ENCODE data around the gene QRICH1. TPM values are rescaled to one million over a fixed set of nuclear protein-coding genes. Genes with fewer than 3 reads are reported as not detected.

The QRICH1 gene
- total RNA-seq, 6 experiments from 2014 or later = 88.7 to 106 (median 94.6) TPM

DNA sequence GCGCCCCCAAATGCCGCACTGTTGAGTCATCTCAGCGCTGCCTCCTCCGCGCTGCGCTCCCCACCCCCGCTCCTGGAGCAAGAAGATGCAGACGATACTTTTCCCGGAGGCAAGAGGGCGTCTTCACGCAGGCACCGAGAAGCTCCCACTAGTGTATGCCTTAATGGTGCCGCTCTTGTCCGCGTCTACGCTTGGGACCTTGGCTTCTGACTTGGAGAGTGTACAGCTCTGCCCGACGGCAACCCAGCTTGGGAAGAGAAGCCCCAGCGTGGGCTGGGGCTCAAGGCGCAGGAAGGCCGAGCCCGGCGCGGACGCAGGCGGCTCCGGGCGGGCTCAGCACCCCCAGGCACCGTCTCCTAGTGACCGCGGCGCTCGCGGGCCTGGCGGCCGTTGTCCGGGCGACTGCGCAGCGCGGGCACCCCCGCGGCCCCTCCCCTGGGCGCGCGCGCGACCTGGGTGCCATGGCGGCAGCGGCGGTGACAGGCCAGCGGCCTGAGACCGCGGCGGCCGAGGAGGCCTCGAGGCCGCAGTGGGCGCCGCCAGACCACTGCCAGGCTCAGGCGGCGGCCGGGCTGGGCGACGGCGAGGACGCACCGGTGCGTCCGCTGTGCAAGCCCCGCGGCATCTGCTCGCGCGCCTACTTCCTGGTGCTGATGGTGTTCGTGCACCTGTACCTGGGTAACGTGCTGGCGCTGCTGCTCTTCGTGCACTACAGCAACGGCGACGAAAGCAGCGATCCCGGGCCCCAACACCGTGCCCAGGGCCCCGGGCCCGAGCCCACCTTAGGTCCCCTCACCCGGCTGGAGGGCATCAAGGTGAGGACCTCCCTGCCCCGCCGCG, 103.9 kb downstream of the QRICH1 start, which contains the start of gene P4HTM:
TSS of gene P4HTM (plus strand) at position 446 of the 840 bp plus-strand sequence. CDS start at position 462, 16 bp downstream.
- peaks cover 8% of the 10 kb centered on the region for H3K36me3 Mint-ChIP-seq (ENCODE audit: low read depth)
- TF ChIP-seq, protein P1, sequence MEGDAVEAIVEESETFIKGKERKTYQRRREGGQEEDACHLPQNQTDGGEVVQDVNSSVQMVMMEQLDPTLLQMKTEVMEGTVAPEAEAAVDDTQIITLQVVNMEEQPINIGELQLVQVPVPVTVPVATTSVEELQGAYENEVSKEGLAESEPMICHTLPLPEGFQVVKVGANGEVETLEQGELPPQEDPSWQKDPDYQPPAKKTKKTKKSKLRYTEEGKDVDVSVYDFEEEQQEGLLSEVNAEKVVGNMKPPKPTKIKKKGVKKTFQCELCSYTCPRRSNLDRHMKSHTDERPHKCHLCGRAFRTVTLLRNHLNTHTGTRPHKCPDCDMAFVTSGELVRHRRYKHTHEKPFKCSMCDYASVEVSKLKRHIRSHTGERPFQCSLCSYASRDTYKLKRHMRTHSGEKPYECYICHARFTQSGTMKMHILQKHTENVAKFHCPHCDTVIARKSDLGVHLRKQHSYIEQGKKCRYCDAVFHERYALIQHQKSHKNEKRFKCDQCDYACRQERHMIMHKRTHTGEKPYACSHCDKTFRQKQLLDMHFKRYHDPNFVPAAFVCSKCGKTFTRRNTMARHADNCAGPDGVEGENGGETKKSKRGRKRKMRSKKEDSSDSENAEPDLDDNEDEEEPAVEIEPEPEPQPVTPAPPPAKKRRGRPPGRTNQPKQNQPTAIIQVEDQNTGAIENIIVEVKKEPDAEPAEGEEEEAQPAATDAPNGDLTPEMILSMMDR (IDR thresholded peaks at IDR 0.05) = peak; percentile 67
- peak; percentile 93 for DNase-seq
- peak within 1 kb of the TSS; percentile 99 for H3K27ac Mint-ChIP-seq
- H3K9me3 Mint-ChIP-seq = no peaks in the 10 kb centered on the region
- H3K4me1 Mint-ChIP-seq (ENCODE audit: low read depth) = peaks cover 44% of the 10 kb centered on the region
- peaks cover 9% of the 10 kb centered on the region for H3K27me3 Mint-ChIP-seq (ENCODE audit: insufficient read depth)
- peak within 1 kb of the TSS; percentile 95 for H3K4me3 Mint-ChIP-seq

DNA sequence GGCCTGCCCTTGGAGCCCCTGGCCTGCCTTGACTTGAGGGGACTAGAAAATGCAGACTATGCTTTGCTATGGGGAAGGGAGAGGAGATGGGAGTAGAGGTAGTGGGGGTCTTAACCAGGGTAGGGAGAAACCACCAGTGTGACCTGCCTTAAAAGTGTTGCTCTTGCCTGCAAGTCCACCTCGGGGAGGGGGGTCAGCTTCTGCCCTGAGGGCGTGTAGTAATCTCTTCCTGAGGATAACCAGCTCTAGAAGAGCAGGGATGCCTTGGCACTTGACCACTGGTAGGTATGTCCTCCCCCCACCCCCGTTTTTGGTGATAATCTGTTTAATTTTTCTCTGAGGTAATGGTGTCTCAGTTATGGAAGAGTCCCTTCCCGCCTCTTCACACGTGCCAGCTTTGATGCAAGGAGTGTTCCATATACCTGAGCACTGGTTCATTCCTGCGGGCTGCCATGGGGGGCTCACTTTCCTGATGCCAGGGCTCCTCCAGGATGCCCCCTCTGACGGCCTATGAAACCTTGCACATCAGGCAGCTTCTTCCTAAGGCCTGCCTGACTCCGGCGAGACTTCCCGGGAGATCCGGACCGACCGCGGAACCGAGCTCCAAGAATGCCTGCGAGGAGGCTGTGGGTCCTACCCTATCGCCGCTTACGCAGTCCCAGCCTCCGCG, 104.6 kb downstream of the QRICH1 start:
- Mint-ChIP-seq H3K27me3 (ENCODE audit: insufficient read depth) (peaks cover 9% of the 10 kb centered on the region), H3K4me3 (peak overlapping the region; percentile 95), H3K4me1 (ENCODE audit: low read depth) (peaks cover 49% of the 10 kb centered on the region), H3K36me3 (ENCODE audit: low read depth) (peaks cover 5% of the 10 kb centered on the region; the same call in 1 of the 2 replicates), H3K9me3 (no peaks in the 10 kb centered on the region), H3K27ac (peak overlapping the region; percentile 99)
- no peak for DNase-seq
- TF ChIP-seq, protein P1 (IDR thresholded peaks at IDR 0.05) = no peak

DNA sequence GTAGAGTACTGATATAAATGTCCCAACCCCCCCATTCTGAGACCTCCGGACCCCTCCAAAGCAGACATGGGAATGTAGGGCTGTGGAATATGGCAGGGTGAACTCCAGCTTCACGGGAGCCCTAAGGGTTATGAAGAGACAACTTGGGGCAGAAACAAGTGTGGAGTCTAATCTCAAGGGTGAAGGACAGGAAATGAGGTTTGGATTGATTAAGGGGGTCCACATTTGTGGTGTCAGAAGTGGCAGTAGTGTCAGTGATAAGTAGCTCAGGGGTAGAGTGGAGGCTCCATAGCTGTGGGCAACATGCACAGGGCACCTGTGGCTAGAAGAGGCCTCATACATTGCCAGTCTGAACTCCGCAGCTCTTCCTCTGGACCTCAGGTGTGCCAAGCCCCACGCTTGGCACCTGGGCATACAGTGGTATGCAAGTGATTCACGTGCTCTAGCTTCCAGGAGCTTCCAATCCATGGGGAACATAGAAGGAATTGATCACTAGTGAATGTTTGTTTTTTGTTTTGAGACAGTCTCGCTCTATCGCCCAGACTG, 108.0 kb downstream of the QRICH1 start:
- H3K27me3 Mint-ChIP-seq (ENCODE audit: insufficient read depth) = peaks cover 9% of the 10 kb centered on the region
- peaks cover 26% of the 10 kb centered on the region for H3K4me1 Mint-ChIP-seq (ENCODE audit: low read depth)
- no peak for DNase-seq
- TF ChIP-seq, protein P1 (IDR thresholded peaks at IDR 0.05) = no peak
- H3K9me3 Mint-ChIP-seq = no peaks in the 10 kb centered on the region
- no peak overlapping the region for H3K4me3 Mint-ChIP-seq
- H3K27ac Mint-ChIP-seq = no peak overlapping the region
- H3K36me3 Mint-ChIP-seq (ENCODE audit: low read depth) = no peaks in the 10 kb centered on the region

DNA sequence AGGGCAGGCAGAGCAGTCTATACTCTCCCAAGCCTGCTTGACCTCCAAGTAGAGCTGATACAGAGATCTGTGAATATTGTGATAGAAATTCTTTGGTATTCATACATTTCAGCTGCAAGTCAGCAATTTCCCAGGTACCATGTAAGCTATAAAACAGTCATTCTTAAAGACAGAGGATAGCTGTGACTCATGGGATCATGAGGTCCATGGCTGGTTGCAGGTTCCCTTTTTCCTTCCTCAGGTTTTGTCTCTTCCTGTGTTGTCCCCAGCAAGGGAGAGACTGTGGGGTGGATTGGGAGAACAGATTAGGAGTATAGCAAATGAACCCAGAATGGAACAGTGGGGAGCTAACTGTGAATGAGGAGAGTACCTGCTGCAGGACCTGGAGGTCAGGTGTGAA, 109.2 kb downstream of the QRICH1 start:
- peaks cover 25% of the 10 kb centered on the region for H3K4me1 Mint-ChIP-seq (ENCODE audit: low read depth)
- TF ChIP-seq, protein P1 (IDR thresholded peaks at IDR 0.05) = no peak
- H3K4me3 Mint-ChIP-seq = no peak overlapping the region
- peaks cover 9% of the 10 kb centered on the region for H3K27me3 Mint-ChIP-seq (ENCODE audit: insufficient read depth)
- H3K27ac Mint-ChIP-seq = peak overlapping the region; percentile 53; the same call in 1 of the 2 replicates
- DNase-seq = no peak
- no peaks in the 10 kb centered on the region for H3K9me3 Mint-ChIP-seq
- H3K36me3 Mint-ChIP-seq (ENCODE audit: low read depth) = no peaks in the 10 kb centered on the region

DNA sequence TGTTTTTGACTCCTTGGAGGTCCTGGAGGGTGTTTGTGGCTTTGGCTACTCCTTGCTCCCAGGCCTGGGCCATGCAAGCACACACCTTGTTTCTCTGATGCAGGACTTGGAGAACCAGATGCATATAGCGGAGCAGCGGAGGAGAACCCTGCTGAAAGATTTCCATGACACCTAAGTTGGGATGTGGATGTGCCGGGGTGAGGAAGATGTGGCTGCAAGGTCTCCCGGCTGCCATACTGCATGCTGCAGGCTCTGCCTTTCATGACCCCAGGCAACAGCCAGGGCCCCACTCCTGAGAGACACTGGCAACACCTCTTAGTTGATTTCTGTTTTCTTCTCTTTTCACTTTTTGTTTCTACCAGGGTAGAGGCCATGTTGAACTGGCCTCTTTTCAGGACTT, 110.8 kb downstream of the QRICH1 start:
- no peaks in the 10 kb centered on the region for H3K9me3 Mint-ChIP-seq
- H3K4me1 Mint-ChIP-seq (ENCODE audit: low read depth) = peaks cover 14% of the 10 kb centered on the region
- TF ChIP-seq, protein P1 (IDR thresholded peaks at IDR 0.05) = no peak
- H3K27me3 Mint-ChIP-seq (ENCODE audit: insufficient read depth) = peaks cover 5% of the 10 kb centered on the region
- no peak for DNase-seq
- no peak overlapping the region for H3K4me3 Mint-ChIP-seq
- no peak overlapping the region for H3K27ac Mint-ChIP-seq
- no peaks in the 10 kb centered on the region for H3K36me3 Mint-ChIP-seq (ENCODE audit: low read depth)
